ENCODE results near the gene TTBK2.
"Not testable (repeated sequence)": the region's sequence is repeated elsewhere in the genome, so short reads cannot be mapped to it uniquely, and the experiment has no call there.

Gene TTBK2

DNA sequence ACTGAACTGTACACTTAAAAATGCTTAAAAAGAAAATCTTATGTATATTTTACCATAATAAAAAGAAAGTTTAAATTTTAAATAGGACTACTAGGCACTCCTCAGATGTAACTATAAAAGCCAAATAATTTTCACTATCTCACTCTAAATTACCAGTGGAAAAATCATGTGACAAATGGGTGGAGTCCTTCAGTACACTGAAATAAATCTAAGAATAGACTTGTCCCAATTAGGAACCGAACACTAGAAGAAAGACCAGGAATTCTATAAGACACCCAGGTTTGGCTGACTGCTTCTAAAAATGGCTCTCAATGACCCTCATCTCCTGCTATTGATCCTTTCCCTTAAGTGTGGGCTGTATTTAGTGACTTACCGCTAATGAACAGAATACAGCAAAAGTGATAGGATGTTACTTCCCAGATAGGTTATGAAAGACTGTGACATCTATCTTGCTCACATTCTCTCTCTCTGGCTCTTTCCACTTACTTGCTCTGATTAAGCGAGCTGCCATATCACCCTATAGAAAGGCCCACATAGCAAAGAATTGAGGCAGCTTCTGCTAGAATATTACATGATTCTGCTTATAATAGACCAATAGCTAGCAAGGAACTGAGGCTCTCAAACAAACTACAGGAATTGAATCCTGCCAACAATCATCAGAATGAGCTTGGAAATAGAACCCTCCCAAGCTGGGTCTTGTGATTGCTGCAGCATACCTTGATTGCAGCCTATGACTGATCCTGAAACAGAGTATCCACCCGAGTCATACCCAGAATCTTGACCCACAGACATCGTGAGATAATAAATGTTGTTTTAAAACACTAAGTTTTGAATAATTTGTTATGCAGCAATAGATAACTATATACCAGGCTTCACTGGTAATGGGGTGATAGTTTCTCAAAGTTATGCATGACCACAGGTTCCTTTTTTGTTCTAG is 16.9 kb downstream of the TTBK2 start:
- DNase-seq: no peak

- DNase-seq: not testable (repeated sequence)
Measured at GRCh38 chr15:42893911-42894310, 26.7 kb downstream of the TTBK2 start.

GRCh38 chr15:42891569-42891968 is 29.0 kb downstream of the TTBK2 start:
- no peak for DNase-seq

DNA sequence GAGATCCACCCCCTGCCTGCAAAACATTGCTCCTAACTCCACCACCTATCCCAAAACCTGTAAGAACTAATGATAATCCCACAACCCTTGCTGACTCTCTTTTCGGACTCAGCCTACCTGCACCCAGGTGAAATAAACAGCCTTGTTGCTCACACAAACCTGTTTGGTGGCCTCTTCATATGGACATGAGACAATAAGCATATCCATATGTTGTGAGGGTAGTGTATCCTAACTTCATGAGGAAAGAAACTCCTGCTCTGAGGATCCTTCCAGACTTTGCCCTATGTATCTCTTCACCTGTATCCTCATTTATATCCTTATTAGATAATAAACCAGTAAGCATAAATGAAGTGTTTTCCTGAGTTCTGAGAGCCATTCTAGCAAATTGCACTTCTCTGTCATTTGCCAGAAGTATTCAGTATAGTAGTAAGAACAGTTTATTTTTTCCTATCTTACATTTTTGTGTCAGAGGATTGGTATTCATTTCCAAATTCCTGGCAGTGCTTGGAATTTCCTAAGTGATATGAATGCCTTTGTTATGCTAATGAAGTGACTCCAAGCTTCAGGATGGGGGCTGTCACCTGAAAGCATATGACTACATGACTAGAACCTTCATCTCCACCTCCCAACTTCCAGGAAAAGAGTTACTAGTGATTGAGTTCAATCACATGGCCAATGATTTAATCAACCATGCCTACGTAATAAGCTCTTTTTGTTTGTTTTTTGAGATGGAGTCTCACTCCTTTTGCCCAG is 30.2 kb downstream of the TTBK2 start:
- no peak for DNase-seq

GRCh38 chr15:42887384-42887783 is 33.2 kb downstream of the TTBK2 start:
- DNase-seq: not testable (repeated sequence)

GRCh38 chr15:42880121-42880520 is 40.5 kb downstream of the TTBK2 start:
- DNase-seq: no peak

DNA sequence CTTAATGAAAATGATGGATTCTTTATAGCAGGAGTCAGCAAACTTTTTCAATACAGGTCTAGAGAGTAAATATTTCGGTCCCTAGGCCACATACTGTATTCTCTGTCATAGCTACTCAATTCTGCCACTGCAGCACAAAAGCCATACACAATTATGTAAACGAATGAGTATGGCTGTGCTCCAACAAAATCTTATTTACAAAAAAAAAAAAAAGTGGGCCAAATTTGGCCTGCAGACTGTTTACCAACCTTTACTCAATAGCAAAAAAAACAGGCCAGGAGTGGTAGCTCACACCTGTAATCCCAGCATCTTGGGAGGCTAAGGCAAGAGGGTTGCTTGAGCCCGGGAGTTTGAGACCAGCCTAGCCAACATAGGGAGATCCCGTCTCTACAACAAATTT is 41.1 kb downstream of the TTBK2 start:
- no peak for DNase-seq

DNA sequence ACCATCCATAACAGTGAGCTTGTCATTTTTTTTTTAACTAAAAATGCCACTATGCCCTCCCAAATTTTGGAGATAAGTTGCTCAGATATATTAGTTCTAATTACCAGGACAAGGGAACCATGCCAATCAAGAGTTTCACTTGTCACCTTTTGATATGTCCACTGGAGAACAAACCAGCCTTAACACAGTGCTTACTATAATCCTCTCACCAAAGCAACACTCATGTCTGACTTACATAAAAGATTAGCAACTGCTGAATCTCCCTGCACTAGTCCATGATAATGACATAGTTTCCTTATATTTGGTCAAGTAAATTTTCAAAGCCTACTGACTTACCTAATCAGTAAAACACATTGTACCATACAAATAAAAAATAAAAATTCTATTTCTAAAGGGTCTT is 44.4 kb downstream of the TTBK2 start:
- no peak for DNase-seq

- no peak for DNase-seq
Measured at GRCh38 chr15:42868683-42869082, 51.9 kb downstream of the TTBK2 start.

DNA sequence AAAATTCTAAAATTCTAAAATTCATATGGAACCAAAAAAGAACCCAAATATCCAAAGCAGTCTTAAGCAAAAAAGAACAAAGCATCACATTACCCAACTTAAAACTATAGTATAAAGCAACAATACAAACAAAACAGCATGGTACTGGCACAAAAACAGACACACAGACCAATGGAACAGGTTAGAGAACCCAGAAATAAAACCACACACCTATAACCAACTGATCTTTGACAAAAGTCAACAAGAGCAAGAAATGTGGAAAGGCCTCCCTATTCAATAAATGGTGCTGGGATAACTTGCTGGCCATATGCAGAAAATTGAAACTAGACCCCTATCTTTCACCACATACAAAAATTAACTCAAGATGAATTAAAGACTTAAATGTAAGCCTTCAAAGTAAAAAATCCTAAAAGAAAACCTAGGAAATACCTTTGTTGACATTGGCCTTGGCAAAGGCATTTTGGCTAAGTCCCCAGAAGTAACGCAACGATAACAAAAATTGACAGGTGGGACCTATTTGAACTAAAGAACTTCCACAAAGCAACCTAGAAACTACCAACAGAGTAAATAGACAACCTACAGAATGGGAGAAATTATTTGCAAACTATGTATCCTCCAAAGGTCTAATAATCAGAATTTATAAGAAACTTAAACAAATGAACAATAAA is 56.9 kb downstream of the TTBK2 start:
- no peak for DNase-seq

DNA sequence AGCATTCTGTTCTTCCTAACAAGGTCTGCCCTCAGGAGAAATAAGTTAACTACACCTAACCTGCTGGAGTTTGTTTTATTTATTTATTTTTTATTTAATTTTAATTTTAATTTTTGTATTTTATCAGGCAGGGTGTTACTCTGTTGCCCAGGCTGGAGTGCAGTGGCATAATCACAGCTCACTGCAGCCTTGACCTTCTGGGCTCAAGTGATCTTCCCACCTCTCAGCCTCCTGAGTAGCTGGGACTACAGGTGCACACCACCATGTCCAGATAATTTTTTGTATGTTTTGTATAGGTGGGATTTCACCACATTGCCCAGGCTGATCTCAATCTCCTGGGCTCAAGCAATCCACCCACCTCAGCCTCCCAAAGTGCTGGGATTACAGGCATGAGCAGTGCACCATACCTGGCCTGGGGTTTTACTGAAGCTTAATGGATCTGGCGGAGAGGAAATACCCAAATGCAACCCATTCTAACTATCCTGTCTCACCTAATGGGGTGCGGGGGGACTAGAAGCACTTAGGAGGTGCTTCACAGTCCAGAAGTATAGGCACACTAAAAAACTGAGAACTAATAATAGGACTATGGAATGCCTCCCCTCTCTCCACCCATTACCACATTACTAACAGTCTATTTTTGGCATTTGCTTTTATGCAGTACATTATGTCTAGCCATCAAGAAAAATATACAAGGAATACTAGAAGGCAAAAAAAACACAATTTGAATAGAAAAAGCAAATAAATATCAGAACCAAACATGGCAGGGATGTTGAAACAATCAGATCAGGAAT is 61.4 kb downstream of the TTBK2 start:
- DNase-seq: no peak

DNA sequence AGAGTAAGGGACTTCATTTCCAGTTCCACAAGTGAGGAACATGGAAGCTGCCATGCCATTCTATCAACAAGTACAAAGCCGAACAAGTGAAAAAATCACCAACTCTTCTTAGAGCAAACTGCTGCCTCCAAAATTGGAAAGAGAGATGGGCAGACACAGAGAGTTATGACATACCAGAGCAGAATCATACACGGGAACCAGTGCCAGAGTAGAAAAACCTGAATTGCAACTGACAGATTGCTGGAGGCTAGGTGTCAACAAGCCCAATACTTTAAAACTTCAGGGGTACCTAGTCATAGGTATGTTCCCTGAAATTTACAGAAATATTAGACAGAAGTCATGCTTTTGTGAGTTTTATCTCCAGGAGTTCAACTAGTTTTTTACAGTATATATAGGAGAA is 62.0 kb downstream of the TTBK2 start:
- no peak for DNase-seq

GRCh38 chr15:42854576-42854975 is 66.0 kb downstream of the TTBK2 start:
- no peak for DNase-seq

DNA sequence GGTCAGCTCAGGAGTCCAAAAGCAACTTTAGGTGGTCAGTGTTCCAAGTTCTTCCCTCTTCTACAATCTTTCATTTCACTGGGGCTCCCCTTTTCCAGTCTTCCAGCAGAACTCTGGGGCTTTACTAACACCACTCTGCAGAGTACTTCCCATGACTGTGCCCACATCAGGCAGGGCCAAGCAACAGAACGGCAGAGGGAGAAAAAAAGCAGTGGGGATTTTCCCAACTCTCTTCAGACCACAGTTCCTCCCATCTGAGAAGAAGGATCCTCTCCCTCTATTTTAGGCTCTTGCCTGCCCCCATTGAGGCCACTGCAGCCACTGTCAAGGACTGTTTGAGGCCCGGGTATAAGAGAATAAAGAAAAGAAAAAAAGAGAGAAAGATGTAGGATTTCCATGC is 70.7 kb downstream of the TTBK2 start:
- no peak for DNase-seq

DNA sequence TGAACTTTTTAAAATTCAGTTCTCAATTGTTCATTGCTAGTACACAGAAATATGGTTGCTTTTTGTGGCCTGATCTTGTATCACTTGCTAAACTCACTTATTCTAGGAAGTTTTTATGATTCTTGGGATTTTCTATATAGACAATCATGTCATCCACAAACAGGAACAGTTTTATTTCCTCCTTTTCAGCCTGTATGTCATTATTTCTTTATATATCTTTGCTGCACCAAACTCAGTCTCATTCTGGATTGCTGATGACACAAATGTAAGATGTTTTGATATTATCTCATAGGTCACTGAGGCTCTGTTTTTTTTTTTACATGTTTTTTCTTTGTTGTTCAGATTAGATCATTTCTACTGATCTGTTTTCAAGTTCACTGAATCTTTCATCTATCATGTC is 71.7 kb downstream of the TTBK2 start:
- no peak for DNase-seq

- no peak for DNase-seq
Measured at GRCh38 chr15:42846647-42847046, 73.9 kb downstream of the TTBK2 start.

DNA sequence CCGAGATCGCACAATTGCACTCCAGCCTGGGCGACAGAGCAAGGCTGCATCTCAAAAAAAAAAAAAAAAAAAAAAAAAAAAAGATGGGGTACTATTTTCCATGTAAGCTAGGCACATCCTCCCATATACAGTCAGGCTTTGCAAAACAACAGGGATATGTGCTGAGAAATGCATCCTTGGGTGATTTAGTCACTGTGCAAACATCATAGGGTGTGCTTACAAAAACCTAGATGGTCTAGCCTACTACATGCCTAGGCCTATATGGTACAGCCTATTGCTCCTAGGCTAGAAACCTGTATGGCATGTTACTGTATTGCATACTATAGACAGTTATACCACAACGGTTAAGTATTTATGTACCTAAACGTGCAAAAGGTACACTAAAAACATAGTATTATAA is 75.0 kb downstream of the TTBK2 start:
- DNase-seq: no peak

- no peak for DNase-seq
Measured at GRCh38 chr15:42843699-42844098, 76.9 kb downstream of the TTBK2 start.

DNA sequence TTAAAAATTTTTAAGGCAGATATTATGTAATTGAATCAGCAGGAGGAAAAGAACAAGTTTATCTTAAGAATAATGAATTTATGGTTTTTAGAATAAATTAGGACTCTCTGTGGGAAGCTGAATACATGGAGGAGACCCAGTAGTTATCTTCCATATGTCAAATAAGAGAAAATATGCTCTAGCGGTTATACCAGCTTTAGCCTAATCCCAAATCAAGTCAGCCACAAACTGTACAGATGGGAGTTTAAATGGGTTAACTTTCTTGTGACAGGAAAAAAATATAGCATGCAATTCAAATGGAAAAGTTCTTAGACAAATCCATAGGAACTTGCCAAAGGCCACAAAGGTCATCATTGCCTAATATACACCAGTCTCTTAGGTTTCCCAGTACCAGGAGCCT is 84.3 kb downstream of the TTBK2 start:
- DNase-seq: no peak

DNA sequence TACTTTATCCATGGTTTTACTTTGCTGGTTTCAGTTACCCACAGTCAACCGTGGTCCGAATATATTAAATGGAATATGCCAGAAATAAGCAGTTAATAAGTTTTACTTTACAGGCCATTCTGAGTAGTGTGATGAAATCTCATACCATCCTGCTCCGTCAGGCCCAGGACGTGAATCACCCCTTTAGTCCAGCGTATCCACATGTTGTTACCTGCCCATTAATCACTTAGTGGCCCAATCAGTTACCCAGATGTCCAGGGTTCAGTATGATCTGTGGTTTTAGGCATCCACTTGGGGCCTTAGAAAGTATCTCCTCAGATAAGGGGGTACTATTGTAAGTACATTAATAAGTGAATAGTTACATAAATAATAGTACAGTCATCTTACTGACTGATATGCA is 88.0 kb downstream of the TTBK2 start:
- DNase-seq: no peak

GRCh38 chr15:42826251-42826890 is 94.2 kb downstream of the TTBK2 start:
- DNase-seq: no peak

GRCh38 chr15:42825599-42825998 is 95.0 kb downstream of the TTBK2 start:
- DNase-seq: no peak

Data from CD4-positive, alpha-beta T cell treated with Interferon alpha-2 for 1 hour (primary cell).